Measurements from ENCODE around the gene ADCY6. TPM values are rescaled to one million over a fixed set of nuclear protein-coding genes. Genes with fewer than 3 reads are reported as not detected.
"Not testable (repeated sequence)": the region's sequence is repeated elsewhere in the genome, so short reads cannot be mapped to it uniquely, and the experiment has no call there.

ADCY6 gene
- total RNA-seq, 2 experiments from 2014 or later: 0.05 TPM; not detected in 1

DNA sequence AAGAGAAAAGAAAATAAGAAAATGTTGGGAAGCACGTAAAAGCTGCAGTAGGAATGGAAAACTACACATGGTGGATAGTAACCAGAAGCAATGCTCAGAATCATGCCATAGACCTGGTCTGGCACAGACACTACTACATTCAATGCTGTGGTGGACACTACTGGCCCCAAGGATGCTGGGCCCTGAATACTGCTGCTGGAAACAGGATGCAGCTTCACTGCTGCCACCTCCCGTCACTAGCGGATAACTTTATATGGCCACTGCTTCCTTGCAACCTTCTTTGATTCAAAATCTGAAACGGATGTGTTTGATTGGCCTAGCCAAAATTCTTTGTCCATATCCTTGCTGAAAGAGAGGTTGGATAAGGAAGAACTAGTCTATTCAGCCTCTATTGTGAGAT lies 30.7 kb downstream of the ADCY6 start:
- Mint-ChIP-seq H3K27me3 (no peaks in the 10 kb centered on the region), H3K27ac (no peak overlapping the region), H3K4me3 (no peak overlapping the region), H3K36me3 (ENCODE audit: low read depth) (no peaks in the 10 kb centered on the region), H3K9me3 (no peaks in the 10 kb centered on the region), H3K4me1 (no peaks in the 10 kb centered on the region)
- CTCF ChIA-PET: interaction anchor here (0.6 to 2.1 kb wide), 3 partner anchors 29 to 233 kb away, joined by 4 to 10 read pairs (median 4); no protein-coding TSS in a partner anchor
- DNase-seq: no peak
- POLR2A ChIA-PET: no interaction called here

DNA sequence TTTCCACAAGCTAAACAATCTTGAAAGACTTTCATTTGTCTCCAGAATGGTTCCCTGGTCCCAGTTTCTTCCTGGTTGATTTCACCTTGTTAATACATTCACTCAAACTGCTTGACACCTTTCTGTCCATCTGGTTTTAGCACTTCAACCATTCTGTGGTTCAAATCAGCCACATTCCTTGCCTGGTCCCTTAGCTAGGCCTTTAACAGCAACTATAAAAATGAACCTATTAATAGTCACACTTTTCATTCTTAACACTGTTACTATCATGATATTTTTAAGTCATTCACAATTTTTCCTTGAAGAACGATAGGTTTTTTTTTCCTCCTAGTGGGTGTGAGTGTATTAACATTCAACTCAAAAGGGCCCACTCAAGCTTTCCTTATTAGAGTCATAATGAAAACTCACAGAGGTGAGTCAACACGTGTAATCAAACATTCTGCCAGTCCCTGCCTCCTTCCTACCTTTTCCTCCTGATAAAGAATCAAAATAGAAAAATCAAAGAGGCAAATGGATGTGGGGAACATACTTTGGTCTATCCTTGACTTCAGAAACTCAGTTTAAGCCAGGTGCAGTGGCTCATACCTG lies 38.0 kb downstream of the ADCY6 start:
- ChIA-PET POLR2A (no interaction called here), CTCF (interaction anchor here (7.7 kb wide), 1 partner anchor 44 kb away, joined by 171 read pairs; no protein-coding TSS in a partner anchor)
- Mint-ChIP-seq H3K4me1 (peaks cover 10% of the 10 kb centered on the region), H3K36me3 (ENCODE audit: low read depth) (no peaks in the 10 kb centered on the region), H3K4me3 (no peak overlapping the region), H3K9me3 (no peaks in the 10 kb centered on the region), H3K27ac (no peak overlapping the region), H3K27me3 (no peaks in the 10 kb centered on the region)
- no peak for DNase-seq

DNA sequence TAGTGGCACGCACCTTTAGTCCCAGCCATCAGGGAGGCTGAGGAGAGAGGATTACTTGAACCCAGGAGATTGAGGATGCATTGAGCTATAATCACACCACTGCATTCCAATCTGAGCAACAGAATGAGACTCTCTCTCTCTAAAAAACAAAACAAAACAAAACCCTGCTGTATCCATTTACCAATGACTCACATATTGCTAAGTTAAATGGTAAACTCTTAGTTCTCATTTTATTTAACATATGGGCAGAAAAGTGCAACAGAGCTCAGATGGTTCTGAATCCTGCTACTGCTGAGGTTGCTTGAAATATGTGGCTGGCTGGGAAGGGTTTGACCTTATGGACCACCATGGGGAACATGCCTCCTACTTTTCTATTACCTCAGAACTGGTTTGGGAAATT lies 38.7 kb downstream of the ADCY6 start:
- CTCF ChIA-PET: interaction anchor here (7.7 kb wide), 1 partner anchor 45 kb away, joined by 171 read pairs; no protein-coding TSS in a partner anchor
- Mint-ChIP-seq H3K4me1 (peaks cover 10% of the 10 kb centered on the region), H3K9me3 (no peaks in the 10 kb centered on the region), H3K27me3 (no peaks in the 10 kb centered on the region), H3K4me3 (no peak overlapping the region), H3K27ac (no peak overlapping the region), H3K36me3 (ENCODE audit: low read depth) (no peaks in the 10 kb centered on the region)
- DNase-seq: no peak
- POLR2A ChIA-PET: no interaction called here

DNA sequence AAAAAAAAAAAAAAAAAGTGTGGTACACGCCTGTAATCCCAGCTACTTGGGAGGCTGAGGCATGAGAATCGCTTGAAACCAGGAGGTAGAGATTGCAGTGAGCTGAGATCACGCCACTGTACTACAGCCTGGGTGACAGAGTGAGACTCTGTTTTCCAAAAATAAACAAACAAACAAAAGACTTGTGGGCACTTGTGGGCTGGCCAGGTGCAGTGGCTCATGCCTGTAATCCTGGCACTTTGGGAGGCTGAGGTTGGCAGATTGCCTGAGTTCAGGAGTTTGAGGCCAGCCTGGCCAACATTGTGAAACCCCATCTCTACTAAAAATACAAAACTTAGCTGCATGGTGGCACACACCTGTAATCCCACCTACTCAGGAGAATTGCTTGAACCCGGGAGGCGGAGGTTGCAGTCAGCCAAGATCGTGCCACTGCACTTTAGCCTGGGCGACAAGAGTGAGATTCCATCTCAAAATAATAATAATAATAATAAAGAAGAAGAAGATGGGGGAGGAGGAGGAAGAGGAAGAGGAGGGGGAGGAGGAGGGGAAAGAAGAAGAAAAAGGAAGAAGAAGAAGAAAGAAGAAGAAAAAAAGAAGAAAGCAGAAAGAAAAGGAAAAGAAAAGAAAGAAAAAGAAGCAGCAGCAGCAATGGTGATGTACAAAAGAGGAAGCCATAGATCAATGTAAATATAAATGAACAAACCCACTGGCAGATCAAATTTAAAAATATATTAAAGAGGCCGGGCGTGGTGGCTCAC lies 44.5 kb downstream of the ADCY6 start:
- POLR2A ChIA-PET: no interaction called here

DNA sequence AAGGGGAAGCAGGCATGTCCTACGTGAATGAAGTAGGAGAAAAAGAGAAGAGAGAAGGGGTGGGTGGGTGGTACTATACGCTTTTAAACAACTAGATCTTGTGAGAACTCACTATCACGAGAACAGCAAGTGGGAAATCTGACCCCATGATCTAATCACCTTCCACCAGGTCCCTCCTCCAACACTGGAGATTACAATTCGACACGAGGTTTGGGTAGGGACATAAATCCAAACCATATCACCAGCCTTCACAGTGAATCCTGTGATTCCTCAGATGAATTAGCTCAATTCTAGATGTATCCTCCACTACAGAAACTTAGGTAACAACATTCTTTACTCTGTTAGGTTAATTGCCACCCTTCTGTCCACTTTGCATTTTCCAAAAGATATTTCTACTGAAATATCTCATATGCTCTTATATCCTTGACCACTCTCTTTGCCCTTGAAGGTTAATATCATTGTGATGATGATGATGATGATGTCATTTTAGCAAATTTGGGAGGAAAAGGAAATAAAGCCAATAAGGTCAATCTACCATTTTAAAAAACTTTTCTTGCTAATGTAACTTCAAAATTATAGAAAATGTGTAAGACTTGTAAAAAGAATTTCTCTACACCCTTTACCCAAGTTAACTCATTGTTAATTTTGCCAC lies 49.1 kb downstream of the ADCY6 start:
- ChIA-PET POLR2A (no interaction called here), CTCF (interaction anchor here (1.7 kb wide), 1 partner anchor 122 kb away, joined by 3 read pairs; no protein-coding TSS in a partner anchor)
- Mint-ChIP-seq H3K4me1 (no peaks in the 10 kb centered on the region), H3K4me3 (no peak overlapping the region), H3K36me3 (ENCODE audit: low read depth) (no peaks in the 10 kb centered on the region), H3K9me3 (no peaks in the 10 kb centered on the region), H3K27me3 (peaks cover 17% of the 10 kb centered on the region), H3K27ac (no peak overlapping the region)
- no peak for DNase-seq

More for the DNA sequence above, 44.5 kb downstream of the ADCY6 start:
- CTCF ChIA-PET: no interaction called here
- DNase-seq: no peak
- H3K27ac Mint-ChIP-seq: no peak overlapping the region
- no peaks in the 10 kb centered on the region for H3K9me3 Mint-ChIP-seq
- no peaks in the 10 kb centered on the region for H3K36me3 Mint-ChIP-seq (ENCODE audit: low read depth)
- H3K27me3 Mint-ChIP-seq: peaks cover 13% of the 10 kb centered on the region
- no peak overlapping the region for H3K4me3 Mint-ChIP-seq
- H3K4me1 Mint-ChIP-seq: no peaks in the 10 kb centered on the region

DNA sequence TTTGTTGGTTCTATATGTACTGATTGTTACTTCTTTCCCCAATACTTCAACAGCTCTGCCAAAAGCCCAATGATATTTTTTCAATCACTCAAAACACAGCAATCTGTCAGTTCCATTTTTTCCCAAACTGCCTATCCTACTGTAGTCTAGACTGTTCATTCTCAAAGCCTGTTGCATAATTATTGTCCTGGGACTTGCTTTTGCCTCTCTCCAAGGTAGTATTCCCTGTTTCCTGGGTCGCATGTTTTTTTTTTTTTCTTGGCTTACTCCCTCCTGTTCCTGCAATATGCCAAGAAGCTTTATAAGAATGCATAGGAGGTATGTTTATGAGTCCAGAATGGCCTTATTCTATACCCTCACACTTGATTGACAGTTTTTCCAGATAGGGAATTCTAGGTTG lies 52.4 kb downstream of the ADCY6 start:
- CTCF ChIA-PET: interaction anchor here (0.7 to 1.9 kb wide), 5 partner anchors 10 to 1088 kb away, joined by 3 to 7 read pairs (median 4); no protein-coding TSS in a partner anchor
- Mint-ChIP-seq H3K4me1 (no peaks in the 10 kb centered on the region), H3K27ac (no peak overlapping the region), H3K4me3 (no peak overlapping the region), H3K36me3 (ENCODE audit: low read depth) (no peaks in the 10 kb centered on the region), H3K27me3 (peaks cover 17% of the 10 kb centered on the region), H3K9me3 (no peaks in the 10 kb centered on the region)
- no peak for DNase-seq
- POLR2A ChIA-PET: interaction anchor here (0.6 kb wide), 1 partner anchor 153 kb away, joined by 3 read pairs; no protein-coding TSS in a partner anchor

DNA sequence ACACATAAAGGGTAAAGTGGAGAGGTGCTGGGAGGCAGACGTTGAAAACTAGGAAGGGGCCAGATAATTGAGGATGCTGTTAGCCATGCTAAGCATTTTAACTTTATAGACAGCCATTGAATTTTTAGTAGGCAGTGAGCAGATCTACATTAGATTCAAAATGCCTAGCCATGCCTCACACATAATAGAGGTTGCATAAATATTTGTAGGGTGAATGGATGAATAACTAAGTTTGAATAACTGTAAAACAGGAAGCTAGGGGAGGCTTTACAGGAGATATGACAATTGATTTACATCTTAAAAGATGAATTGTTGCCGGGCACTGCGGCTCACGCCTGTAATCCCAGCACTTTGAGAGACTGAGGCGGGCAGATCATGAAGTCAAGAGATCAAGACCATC lies 60.1 kb downstream of the ADCY6 start:
- ChIA-PET POLR2A (no interaction called here), CTCF (no interaction called here)
- DNase-seq: no peak
- Mint-ChIP-seq H3K27me3 (peaks cover 4% of the 10 kb centered on the region), H3K36me3 (ENCODE audit: low read depth) (no peaks in the 10 kb centered on the region), H3K4me3 (no peak overlapping the region), H3K9me3 (no peaks in the 10 kb centered on the region), H3K4me1 (no peaks in the 10 kb centered on the region), H3K27ac (no peak overlapping the region)

DNA sequence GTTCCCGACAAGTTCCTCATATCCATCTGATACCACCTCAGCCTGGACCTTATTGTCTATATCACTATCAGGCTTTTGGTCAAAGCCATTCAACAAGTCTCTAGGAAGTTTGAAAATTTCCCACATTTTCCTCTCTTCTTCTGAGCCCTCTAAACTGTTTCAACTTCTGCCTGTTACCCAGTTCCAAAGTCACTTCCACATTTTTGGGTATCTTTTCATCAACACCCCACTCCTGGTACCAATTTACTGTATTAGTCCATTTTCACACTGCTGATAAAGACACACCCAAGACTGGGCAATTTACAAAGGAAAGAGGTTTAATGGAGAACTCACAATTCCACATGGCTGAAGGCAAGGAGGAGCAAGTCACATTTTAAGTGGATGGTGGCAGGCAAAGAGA lies 68.2 kb downstream of the ADCY6 start:
- CTCF ChIA-PET, POLR2A ChIA-PET: not testable (repeated sequence)

DNA sequence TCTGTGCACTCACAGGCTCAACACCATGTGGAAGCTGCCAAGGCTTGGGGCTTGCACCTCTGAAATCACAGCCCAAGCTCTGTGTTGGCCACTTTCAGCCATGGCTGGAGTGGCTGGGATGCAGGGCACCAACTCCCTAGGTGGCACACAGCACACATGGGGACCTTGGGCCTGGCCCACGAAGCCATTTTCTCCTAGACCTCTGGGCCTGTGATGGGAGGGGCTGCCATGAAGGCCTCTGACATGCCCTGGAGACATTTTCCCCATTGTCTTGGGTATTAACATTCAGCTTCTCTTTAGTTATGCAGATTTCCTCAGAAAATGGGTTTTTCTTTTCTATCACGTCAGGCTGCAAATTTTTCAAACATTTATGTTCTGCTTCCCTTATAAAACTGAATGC lies 68.7 kb downstream of the ADCY6 start:
- Mint-ChIP-seq H3K9me3 (peaks cover 21% of the 10 kb centered on the region), H3K36me3 (ENCODE audit: low read depth) (peaks cover 34% of the 10 kb centered on the region), H3K4me1 (peaks cover 23% of the 10 kb centered on the region)
- H3K27me3 Mint-ChIP-seq, H3K27ac Mint-ChIP-seq, H3K4me3 Mint-ChIP-seq, POLR2A ChIA-PET, CTCF ChIA-PET, DNase-seq: not testable (repeated sequence)

More for the DNA sequence above, 68.2 kb downstream of the ADCY6 start:
- Mint-ChIP-seq H3K4me1 (peaks cover 18% of the 10 kb centered on the region), H3K9me3 (peaks cover 21% of the 10 kb centered on the region), H3K36me3 (ENCODE audit: low read depth) (peaks cover 30% of the 10 kb centered on the region)
- DNase-seq, H3K27me3 Mint-ChIP-seq, H3K27ac Mint-ChIP-seq, H3K4me3 Mint-ChIP-seq: not testable (repeated sequence)

DNA sequence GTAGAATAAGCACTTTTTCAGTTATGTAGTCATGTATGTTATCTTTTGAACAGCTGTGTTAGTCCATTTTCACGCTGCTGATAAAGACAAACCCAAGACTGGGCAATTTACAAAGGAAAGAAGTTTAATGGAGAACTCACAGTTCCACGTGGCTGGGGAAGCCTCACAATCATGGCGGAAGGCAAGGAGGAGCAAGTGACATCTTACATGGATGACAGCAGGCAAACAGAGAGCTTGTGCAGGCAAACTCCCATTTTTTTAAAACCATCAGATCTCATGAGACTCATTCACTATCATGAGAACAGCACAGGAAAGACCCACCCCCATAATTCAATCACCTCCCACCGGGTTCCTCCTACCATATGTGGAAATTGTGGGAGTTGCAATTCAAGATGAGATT lies 69.9 kb downstream of the ADCY6 start:
- Mint-ChIP-seq H3K4me1 (peaks cover 35% of the 10 kb centered on the region), H3K36me3 (ENCODE audit: low read depth) (peaks cover 45% of the 10 kb centered on the region), H3K9me3 (peaks cover 21% of the 10 kb centered on the region)
- H3K27me3 Mint-ChIP-seq, CTCF ChIA-PET, DNase-seq, H3K4me3 Mint-ChIP-seq, H3K27ac Mint-ChIP-seq: not testable (repeated sequence)
- POLR2A ChIA-PET: interaction anchor here (0.8 kb wide), 1 partner anchor 37 kb away, joined by 4 read pairs; the partner anchor contains the start of gene KANSL2

DNA sequence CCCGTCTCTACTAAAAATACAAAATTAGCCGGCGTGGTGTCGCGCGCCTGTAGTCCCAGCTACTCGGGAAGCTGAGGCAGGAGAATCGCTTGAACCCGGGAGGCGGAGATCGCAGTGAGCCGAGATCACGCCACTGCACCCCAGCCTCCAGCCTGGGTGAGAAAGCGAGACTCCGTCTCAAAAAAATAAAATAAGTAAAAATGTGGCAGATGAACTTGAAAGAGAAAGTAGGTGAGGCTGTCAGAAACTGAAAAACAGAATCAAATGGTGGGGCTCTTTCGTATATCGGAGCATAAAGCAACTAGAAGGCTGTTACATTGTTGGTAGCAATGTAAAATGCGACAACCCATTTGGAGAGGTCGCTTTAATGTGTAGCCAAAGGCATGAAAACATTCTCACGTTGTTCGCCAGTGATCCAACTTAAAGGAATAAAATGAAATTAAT lies 71.6 kb downstream of the ADCY6 start:
- ChIA-PET CTCF (interaction anchor here (2.3 kb wide), 1 partner anchor 35 kb away, joined by 7 read pairs; the partner anchor contains the start of gene KANSL2), POLR2A (interaction anchor here (5.3 kb wide), 1 partner anchor 35 kb away, joined by 52 read pairs; the partner anchor contains the start of gene KANSL2)
- H3K4me1 Mint-ChIP-seq: peaks cover 44% of the 10 kb centered on the region
- peak overlapping the region; percentile 87 for H3K4me3 Mint-ChIP-seq
- H3K27me3 Mint-ChIP-seq: no peaks in the 10 kb centered on the region
- H3K9me3 Mint-ChIP-seq: peaks cover 21% of the 10 kb centered on the region
- DNase-seq: no peak
- H3K27ac Mint-ChIP-seq: peak overlapping the region; percentile 97
- H3K36me3 Mint-ChIP-seq (ENCODE audit: low read depth): peaks cover 55% of the 10 kb centered on the region

DNA sequence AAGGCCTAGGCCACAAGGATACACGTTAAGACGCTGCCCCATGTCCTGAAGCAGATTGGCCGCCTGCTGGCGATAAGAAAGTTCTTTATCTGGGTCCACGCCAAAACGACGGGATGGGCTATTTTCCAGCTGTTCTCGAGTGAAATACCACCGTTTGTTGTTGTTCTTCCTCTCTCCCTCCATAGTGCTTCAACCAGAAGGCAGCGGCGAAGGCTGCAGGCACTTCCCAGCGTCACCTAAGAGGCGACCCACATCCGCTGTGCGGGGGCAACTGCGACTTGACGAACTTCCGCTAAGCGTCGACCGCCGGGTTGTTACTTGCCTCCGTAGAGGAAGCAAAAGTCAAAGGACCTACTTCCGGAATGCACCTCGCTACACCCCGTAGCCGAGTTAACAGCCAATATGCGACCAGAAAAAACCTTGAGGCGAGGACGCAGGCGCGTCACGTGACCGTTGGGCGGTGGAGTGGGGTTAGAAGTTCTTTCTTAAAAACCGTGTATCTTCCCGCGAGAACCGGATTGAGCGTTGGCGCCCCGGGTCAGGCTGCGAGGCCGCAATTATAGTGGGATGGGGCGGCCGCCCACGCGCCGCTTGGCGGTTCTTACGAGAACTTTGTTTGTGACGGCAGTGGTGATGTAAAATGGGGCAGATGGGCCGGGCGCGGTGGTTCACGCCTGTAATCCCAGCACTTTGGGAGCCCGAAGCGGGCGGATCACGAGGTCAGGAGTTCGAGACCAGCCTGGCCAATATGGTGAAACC lies 72.2 kb downstream of the ADCY6 start, which contains the start of gene CCNT1:
Gene CCNT1, minus strand, starts transcription at position 215 of the 759 bp plus-strand sequence. Its CDS starts 32 bp downstream, at position 183.
- ChIA-PET CTCF (interaction anchor here (1.7 to 2.3 kb wide), 2 partner anchors 34 to 37 kb away, joined by 5 to 7 read pairs; partner anchors contain the start of gene KANSL2), POLR2A (interaction anchor here (0.7 to 5.3 kb wide), 7 partner anchors 11 to 106 kb away, joined by 3 to 52 read pairs (median 7); partner anchors contain the start of gene KANSL2)
- Mint-ChIP-seq H3K4me3 (peak within 1 kb of the TSS; percentile 87), H3K27me3 (no peaks in the 10 kb centered on the region), H3K9me3 (peaks cover 21% of the 10 kb centered on the region), H3K36me3 (ENCODE audit: low read depth) (peaks cover 59% of the 10 kb centered on the region), H3K27ac (peak within 1 kb of the TSS; percentile 97), H3K4me1 (peaks cover 44% of the 10 kb centered on the region)
- peak; percentile 99 for DNase-seq

Data from activated CD4-positive, alpha-beta memory T cell treated with anti-CD3 and anti-CD28 coated beads, Interleukin-2, amount 10 ng/mL, durations not matched to agents 7 days and 5 days (primary cell).